GM12864 (cell line): ENCODE measurements around the gene CEP43.

Source experiments
- DNase-seq: peaks from one replicate; pipeline ENCODE4 v3.0.0-alpha.2; 2011; ENCODE audit warnings: low read depth
- H3K4me3 ChIP-seq: 2 replicates; pipeline ENCODE4 v1.5.1; 2011; ENCODE audit warnings: mild to moderate bottlenecking, low read depth, low read length, control low read depth
- TF ChIP-seq, protein P1 (sequence below): IDR thresholded peaks from 2 replicates; pipeline ENCODE4 v1.5.1; 2011; ENCODE audit warnings: low read depth, mild to moderate bottlenecking, moderate library complexity, low read length, control low read depth, inconsistent platforms; ENCODE audit errors: missing control alignments

CEP43 gene

DNA sequence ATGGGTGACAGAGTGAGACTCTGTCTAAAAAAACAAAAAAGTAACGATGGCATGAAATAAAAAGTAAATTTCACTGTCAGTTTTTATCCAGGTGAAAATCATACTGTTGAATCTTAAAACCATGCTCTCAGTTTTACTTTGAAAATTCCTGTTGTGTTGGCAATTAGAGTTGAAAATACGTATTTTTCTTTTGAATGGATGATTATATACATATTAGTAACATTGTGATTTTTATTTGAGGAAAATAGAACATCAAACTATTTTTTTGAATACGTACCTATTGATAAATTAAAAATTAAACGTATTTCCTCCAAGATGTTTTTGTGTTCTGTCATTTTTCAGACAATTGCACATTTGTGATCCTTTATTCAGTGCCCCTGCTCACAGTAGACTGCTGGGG lies 14.7 kb downstream of the CEP43 start:
- TF ChIP-seq, protein P1, sequence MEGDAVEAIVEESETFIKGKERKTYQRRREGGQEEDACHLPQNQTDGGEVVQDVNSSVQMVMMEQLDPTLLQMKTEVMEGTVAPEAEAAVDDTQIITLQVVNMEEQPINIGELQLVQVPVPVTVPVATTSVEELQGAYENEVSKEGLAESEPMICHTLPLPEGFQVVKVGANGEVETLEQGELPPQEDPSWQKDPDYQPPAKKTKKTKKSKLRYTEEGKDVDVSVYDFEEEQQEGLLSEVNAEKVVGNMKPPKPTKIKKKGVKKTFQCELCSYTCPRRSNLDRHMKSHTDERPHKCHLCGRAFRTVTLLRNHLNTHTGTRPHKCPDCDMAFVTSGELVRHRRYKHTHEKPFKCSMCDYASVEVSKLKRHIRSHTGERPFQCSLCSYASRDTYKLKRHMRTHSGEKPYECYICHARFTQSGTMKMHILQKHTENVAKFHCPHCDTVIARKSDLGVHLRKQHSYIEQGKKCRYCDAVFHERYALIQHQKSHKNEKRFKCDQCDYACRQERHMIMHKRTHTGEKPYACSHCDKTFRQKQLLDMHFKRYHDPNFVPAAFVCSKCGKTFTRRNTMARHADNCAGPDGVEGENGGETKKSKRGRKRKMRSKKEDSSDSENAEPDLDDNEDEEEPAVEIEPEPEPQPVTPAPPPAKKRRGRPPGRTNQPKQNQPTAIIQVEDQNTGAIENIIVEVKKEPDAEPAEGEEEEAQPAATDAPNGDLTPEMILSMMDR, result no peak
- no peak for DNase-seq
- H3K4me3 ChIP-seq, result no peak overlapping the region

GRCh38 chr6:167015302-167015701 lies 16.1 kb downstream of the CEP43 start:
- no peak overlapping the region for H3K4me3 ChIP-seq
- TF ChIP-seq, protein P1, result no peak
- DNase-seq, result no peak

DNA sequence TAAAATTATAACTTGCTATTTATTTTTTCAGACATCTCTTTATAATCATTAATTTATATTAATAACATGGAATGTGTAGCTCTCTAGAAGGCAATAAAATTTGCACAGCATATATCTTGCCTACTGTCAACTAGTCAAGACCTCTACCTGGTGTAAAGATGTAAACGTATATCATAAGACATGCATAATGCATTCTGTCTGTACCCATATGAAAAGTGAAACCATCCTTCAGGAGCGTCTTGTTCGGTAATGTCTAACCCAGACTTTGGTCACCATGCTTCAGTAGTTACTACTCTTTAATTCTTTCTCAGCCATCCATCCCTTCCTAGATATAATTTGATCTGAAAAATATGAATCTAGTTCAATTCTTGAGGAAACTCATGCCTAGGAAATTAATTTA lies 21.0 kb downstream of the CEP43 start:
- no peak overlapping the region for H3K4me3 ChIP-seq
- no peak for DNase-seq
- TF ChIP-seq, protein P1, result no peak

- TF ChIP-seq, protein P1, result no peak
- no peak overlapping the region for H3K4me3 ChIP-seq
- no peak for DNase-seq
Observed at GRCh38 chr6:167027308-167027707, 28.1 kb downstream of the CEP43 start.

DNA sequence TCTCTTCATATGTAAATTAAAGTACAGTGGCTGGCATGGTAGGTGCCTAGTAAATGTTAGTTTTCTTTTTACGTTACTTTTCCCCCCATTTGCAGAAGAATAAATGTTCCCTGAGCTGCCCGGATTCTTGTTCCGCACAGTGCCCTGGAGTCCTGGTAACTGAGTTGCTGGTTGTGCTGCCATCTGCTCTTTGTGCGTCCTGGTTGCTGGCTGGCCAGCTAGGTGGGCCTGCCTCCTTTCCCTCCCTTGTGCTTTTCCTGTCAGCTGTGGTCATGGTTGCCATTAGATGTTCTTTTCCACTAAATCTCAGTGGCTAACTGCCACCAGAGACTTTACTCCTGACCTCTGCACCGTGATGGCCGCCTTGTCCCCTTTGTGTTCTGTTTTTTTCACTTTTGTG lies 28.6 kb downstream of the CEP43 start:
- TF ChIP-seq, protein P1, result no peak
- no peak for DNase-seq
- no peak overlapping the region for H3K4me3 ChIP-seq

DNA sequence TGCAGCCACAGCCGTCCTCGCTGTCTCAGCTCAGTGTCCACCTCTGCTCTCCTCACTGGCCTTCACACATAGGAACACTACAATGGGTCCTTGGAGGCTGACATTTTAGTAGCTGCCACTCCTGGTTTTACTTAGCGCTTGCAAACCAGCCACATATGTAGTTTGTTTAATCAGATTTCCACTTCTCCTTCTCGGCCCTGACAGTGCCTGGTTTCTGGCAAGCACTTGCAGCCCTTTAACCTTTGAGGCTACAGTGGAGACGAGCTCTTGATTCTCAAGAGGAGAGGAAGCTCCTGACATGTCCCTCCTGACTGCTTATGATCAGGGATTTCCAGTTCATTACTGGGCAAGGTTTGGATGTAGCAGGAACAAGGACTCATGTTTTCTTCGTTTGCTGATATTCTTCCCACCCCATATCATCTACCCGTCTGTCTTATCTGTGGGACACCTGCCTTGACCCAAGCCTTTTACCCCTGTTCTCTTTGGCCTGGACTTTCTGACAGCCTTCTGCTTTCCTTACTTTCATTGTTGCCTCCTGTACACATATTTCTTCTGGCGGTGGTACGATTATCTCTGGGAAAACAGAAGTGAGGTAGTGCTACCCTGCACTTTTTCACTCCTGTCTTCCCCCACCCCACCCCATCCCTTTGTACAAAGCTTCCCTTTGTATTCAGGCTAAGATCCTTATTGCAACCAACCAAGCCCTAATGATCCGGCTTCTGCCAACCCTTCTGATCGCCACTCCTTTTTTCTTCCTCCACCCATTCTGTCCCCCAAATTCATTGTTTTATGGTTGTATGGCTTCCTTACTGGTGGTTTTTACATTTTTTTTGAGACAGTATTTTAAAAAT lies 31.2 kb downstream of the CEP43 start:
- TF ChIP-seq, protein P1, result no peak
- DNase-seq, result no peak
- no peak overlapping the region for H3K4me3 ChIP-seq
